GM12878 (cell line): Measurements from ENCODE around the gene ATXN1. TPM values are rescaled to one million over a fixed set of nuclear protein-coding genes. Genes with fewer than 3 reads are reported as not detected.

Experiments
- ATAC-seq: fragments of 200-7000 bp; cut with Tn5 transposase; 3 replicates; pipeline ENCODE4 v1.9.1; 2020; ENCODE audit warnings: mild to moderate bottlenecking, moderate library complexity
- BruUV-seq: library from RNA; stranded (reverse); fragments of 400-500 nt; replicated peaks from 2 replicates; lab custom pipeline; 2021; lab: Mats Ljungman, UMichigan
- CTCF ChIA-PET: fragments of 300-600 bp; sonication (Branson Sonifier 250); formaldehyde crosslinking; extraction: SDS; loops from one replicate; lab custom pipeline; 2021; ENCODE audit warnings: inconsistent platforms; lab: Yijun Ruan, JAX
- POLR2A ChIA-PET: fragments of 350-600 bp; formaldehyde crosslinking; extraction: SDS; loops from one replicate; lab custom pipeline; 2021; ENCODE audit warnings: inconsistent platforms; lab: Charles Lee
- RAD21 ChIA-PET: fragments of 300-600 bp; sonication (Branson Sonifier 250); formaldehyde crosslinking; loops from one replicate; lab custom pipeline; 2023; ENCODE audit warnings: antibody characterized with exemption; ENCODE audit not compliant: unreplicated experiment; lab: Charles Lee
- SMC1A ChIA-PET: fragments of 300-600 bp; sonication (Branson Sonifier 250); formaldehyde crosslinking; loops from one replicate; lab custom pipeline; 2023; ENCODE audit not compliant: unreplicated experiment, uncharacterized antibody; lab: Charles Lee
- DNase-seq: peaks from one replicate; pipeline ENCODE4 v3.0.0-alpha.2; 2011; ENCODE audit warnings: low read depth, low spot score
- FAIRE-seq: peaks from 3 replicates; lab custom pipeline; 2011; peaks lifted over from hg19 to GRCh38; lab: Jason Lieb, UNC
- H2AFZ ChIP-seq: 2 replicates; pipeline ENCODE4 v1.6.0; 2011; ENCODE audit warnings: low read depth, low read length, control low read depth; ENCODE audit not compliant: control insufficient read depth
- H3K27ac ChIP-seq: 2 replicates; pipeline ENCODE4 v1.5.1; 2011; ENCODE audit warnings: control low read depth; ENCODE audit not compliant: control insufficient read depth, insufficient read depth
- H3K27me3 ChIP-seq, 2 experiments: replicated peaks in 1 of 2; 2 replicates each; pipeline versions ENCODE4 v1.6.0 to v1.6.1; 2011; ENCODE audit warnings: low read length in 1 of 2; ENCODE audit not compliant: control insufficient read depth in 2 of 2, insufficient read depth in 2 of 2
- H3K36me3 ChIP-seq, 2 experiments: 2 replicates each; pipeline ENCODE4 v1.5.1; 2011; ENCODE audit warnings: low read length in 1 of 2; ENCODE audit not compliant: control insufficient read depth in 2 of 2, insufficient read depth in 2 of 2
- H3K4me1 ChIP-seq: 2 replicates; pipeline ENCODE4 v1.6.1; 2011; ENCODE audit warnings: mild to moderate bottlenecking, low read length, moderate library complexity, mixed read lengths; ENCODE audit not compliant: control insufficient read depth, insufficient read depth
- H3K4me2 ChIP-seq: 2 replicates; pipeline ENCODE4 v1.6.0; 2011; ENCODE audit warnings: control low read depth; ENCODE audit not compliant: control insufficient read depth, insufficient read depth
- H3K4me3 ChIP-seq: fragments of 200-600 bp; sonication (generic); 2 replicates; pipeline ENCODE4 v1.5.1; 2016
- H3K79me2 ChIP-seq: 2 replicates; pipeline ENCODE4 v1.6.0; 2011; ENCODE audit warnings: low read length; ENCODE audit not compliant: control insufficient read depth, insufficient read depth
- H3K9ac ChIP-seq: 2 replicates; pipeline ENCODE4 v1.8.0; 2011; ENCODE audit warnings: low read length, control low read depth, mixed read lengths; ENCODE audit not compliant: control insufficient read depth, insufficient read depth
- H3K9me3 ChIP-seq: replicated peaks from 3 replicates; pipeline ENCODE4 v1.5.1; 2011; ENCODE audit warnings: mild to moderate bottlenecking, low read length; ENCODE audit not compliant: control insufficient read depth, insufficient read depth
- H4K20me1 ChIP-seq: 2 replicates; pipeline ENCODE4 v1.6.0; 2011; ENCODE audit not compliant: control insufficient read depth, insufficient read depth
- FOXM1 ChIP-seq: IDR thresholded peaks from 2 replicates; pipeline ENCODE4 v1.6.1; 2012; ENCODE audit warnings: low read depth, mild to moderate bottlenecking, inconsistent platforms, low read length, moderate library complexity
- IKZF1 ChIP-seq: fragments of 450-650 bp; conservative IDR thresholded peaks from 2 replicates; pipeline ENCODE4 v1.6.1; 2017; ENCODE audit warnings: antibody characterized with exemption, mild to moderate bottlenecking
- MEF2A ChIP-seq: IDR thresholded peaks from 2 replicates; pipeline ENCODE4 v1.6.1; 2011; ENCODE audit warnings: low read depth, mild to moderate bottlenecking, low read length, moderate library complexity; ENCODE audit not compliant: insufficient read depth
- RUNX3 ChIP-seq: IDR thresholded peaks from 2 replicates; pipeline ENCODE4 v1.6.1; 2012; ENCODE audit warnings: low read length, inconsistent platforms
- SIX5 ChIP-seq: IDR thresholded peaks from 2 replicates; pipeline ENCODE4 v1.6.1; 2011; ENCODE audit warnings: mild to moderate bottlenecking, low read depth, low read length, moderate library complexity; ENCODE audit not compliant: severe bottlenecking
- ZNF384 ChIP-seq: IDR thresholded peaks from 2 replicates; pipeline ENCODE4 v1.6.1; 2012; ENCODE audit warnings: low read depth, mild to moderate bottlenecking, low read length, improper control_type of control experiment, borderline replicate concordance
- WGBS: methylation state at CpG from one replicate; pipeline ENCODE4 v1.1.6; 2016; ENCODE audit warnings: low lambda C conversion rate; ENCODE audit not compliant: insufficient replicate concordance, insufficient coverage; ENCODE audit errors: missing lambda C conversion rate; 5-methylcytosine and 5-hydroxymethylcytosine counted together
- in situ Hi-C: fragments of 300-500 bp; cut with MboI; formaldehyde crosslinking; loops from 9 replicates; pipeline ENCODE4 v1.14.3; 2018; ENCODE audit warnings: mixed read lengths
- intact Hi-C: fragments of 100-400 bp; cut with micrococcal nuclease; formaldehyde crosslinking; loops from one replicate; pipeline ENCODE4 v1.14.2; 2022; ENCODE audit not compliant: unreplicated experiment
- polyA plus RNA-seq, 11 experiments: library from polyadenylated mRNA; depleted of rRNA in 4 of 11; unstranded in 6 of 11; stranded (reverse) in 5 of 11; fragments of >200 nt; fragmentation: Nextera tagmentation in 4 of 11; fragmentation: Illumina TruSeq in 1 of 11; extraction: Ambion mirVana in 4 of 11; extraction: Trizol in 1 of 11; gene quantifications; 1 replicate in 1 of 11; 2 replicates in 10 of 11; pipeline versions ENCODE4 v1.2.1 to v1.2.3, GENCODE V29; 2011 to 2016; ENCODE audit warnings: inconsistent platforms in 2 of 11, missing spikeins in 2 of 11, low read depth in 1 of 11
- total RNA-seq, 4 experiments: library from RNA; depleted of rRNA in 3 of 4; stranded (reverse); fragments of >200 nt in 3 of 4; fragmentation: Illumina TruSeq in 1 of 4; extraction: Trizol in 1 of 4; gene quantifications; 2 replicates each; pipeline versions ENCODE4 v1.2.1 to v1.2.3, GENCODE V29; 2013 to 2021
- TF ChIP-seq, protein P1 (sequence below): fragments of 450-650 bp; IDR thresholded peaks from 2 replicates; pipeline ENCODE4 v1.6.1; 2016; ENCODE audit warnings: mild to moderate bottlenecking, moderate library complexity, borderline replicate concordance

Gene ATXN1
- total and polyA plus RNA-seq, 10 of the 15 experiments (the other 5 are each of a cell fraction or from before 2014, with no cell fraction given) = 12.2 to 51.2 (median 20.5) TPM

DNA sequence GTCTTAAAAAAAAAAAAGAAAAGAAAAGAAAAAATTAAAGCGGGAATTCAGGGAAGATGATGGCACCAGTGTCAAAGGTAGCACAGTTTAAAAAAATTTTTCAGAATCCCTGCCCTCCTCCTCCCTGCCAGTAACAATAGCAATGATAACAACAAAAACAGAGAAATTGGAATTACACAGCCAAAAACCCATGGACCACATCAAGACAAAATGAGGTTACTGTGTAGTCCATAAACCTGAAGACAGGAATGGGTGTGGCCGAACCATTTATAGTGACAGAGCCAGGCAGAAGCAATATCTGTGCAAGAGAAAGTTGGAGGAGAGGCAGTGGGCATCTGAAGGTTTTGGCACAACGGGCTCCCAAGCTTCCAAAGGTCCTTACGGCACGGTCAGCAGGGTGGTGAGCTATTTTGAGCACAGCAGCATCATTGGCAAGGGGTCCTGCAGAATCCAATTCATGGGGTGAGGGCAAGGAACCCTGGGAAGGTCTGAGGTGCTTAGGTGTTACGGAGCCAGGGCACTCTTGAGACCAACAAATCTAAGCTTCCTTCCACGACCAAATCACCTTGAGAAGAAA is 320.5 kb downstream of the ATXN1 start:
- peaks cover 35% of the 10 kb centered on the region for H3K4me1 ChIP-seq
- ChIA-PET CTCF (interaction anchor here (0.6 to 5.3 kb wide), 4 partner anchors 11 to 545 kb away, joined by 3 to 23 read pairs (median 4); no protein-coding TSS in a partner anchor), POLR2A (interaction anchor here (1.3 to 1.9 kb wide), 2 partner anchors 20 to 34 kb away, joined by 3 to 6 read pairs; no protein-coding TSS in a partner anchor), SMC1A (interaction anchor here (0.7 to 15.6 kb wide), 6 partner anchors 20 to 210 kb away, joined by 3 to 314 read pairs (median 4); no protein-coding TSS in a partner anchor), RAD21 (interaction anchor here (0.9 to 9.3 kb wide), 9 partner anchors 9 to 64 kb away, joined by 3 to 99 read pairs (median 10); no protein-coding TSS in a partner anchor)
- DNase-seq (no peak), FAIRE-seq (no peak), ATAC-seq (no peak)
- BruUV-seq = no TSS peak
- in situ Hi-C loops = no loop called here
- intact Hi-C loops = no loop called here
- H3K79me2 ChIP-seq = peaks cover 26% of the 10 kb centered on the region
- TF ChIP-seq SIX5 (no peak), RUNX3 (peak; percentile 37; the same call in 1 of the 2 replicates)
- WGBS = 99% methylated on average over 7 of the region's 7 CpGs
- no peaks in the 10 kb centered on the region for H4K20me1 ChIP-seq
- H3K4me2 ChIP-seq = no peak overlapping the region
- H3K27me3 ChIP-seq = no peaks in the 10 kb centered on the region
- H3K9ac ChIP-seq = no peak overlapping the region
- no peak overlapping the region for H3K4me3 ChIP-seq
- H3K27ac ChIP-seq = no peak overlapping the region
- no peak overlapping the region for H2AFZ ChIP-seq
- no peaks in the 10 kb centered on the region for H3K9me3 ChIP-seq
- H3K36me3 ChIP-seq = peaks cover 3 to 5% of the 10 kb centered on the region in 2 experiments; a peak in 3 of 4 replicates

DNA sequence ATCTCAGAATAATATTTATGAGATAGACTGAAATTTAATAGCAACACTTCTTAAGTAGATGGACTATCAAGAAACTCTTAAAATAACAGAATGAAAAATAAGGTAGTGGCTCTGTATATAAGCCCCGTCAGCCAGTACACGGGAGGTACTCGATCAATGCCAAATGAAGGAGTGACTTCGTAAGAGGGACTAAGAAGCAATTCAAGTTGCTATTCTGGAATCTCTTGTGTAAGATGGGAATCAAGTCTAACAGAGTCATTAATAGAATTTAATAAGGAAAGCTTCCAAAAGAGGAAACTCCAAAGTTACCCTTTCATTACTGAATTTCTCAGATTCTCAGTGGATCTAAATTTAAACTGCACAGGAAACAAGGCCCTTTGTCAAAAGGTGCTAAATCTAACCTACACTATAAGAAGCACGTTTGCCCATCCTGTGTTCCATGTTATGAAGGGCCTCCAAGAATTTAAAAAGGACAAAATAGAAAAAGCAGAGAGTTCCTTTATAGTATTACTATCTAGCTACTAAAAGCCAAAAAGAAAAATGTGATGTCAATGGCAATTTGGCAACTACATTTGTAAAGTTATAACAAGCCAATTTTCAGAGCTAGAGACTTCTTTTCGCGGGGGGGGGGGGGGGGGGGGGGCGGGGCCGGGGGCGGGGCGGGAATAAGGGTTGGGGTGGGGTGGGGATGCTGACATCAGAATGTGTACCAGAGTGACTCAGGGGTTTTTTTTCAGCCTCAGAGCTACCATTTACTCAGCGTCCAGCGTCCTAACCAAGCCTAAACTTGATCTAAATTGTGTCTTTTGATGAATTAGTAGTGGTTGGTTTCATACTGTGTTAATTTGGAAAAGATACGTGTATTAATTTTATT is 322.3 kb downstream of the ATXN1 start:
- Histone ChIP-seq H4K20me1 (no peaks in the 10 kb centered on the region), H3K4me2 (peak overlapping the region; percentile 62), H3K36me3 (peaks cover 3 to 8% of the 10 kb centered on the region in 2 experiments; a peak in 3 of 4 replicates), H3K27me3 (no peaks in the 10 kb centered on the region), H3K9me3 (no peaks in the 10 kb centered on the region; the same call in 2 of the 3 replicates), H3K27ac (peak overlapping the region; percentile 70), H3K4me3 (no peak overlapping the region), H3K9ac (0 out of 2 replicates have a peak overlapping the region, but pooled peaks have one; percentile 7), H3K79me2 (peaks cover 23% of the 10 kb centered on the region), H2AFZ (no peak overlapping the region), H3K4me1 (peaks cover 41% of the 10 kb centered on the region)
- intact Hi-C loops = loop anchor here (2.0 kb wide), 1 partner anchor 32 kb away; no protein-coding TSS in a partner anchor
- ChIA-PET RAD21 (interaction anchor here (0.8 to 9.3 kb wide), 20 partner anchors 10 to 73 kb away, joined by 3 to 99 read pairs (median 6); no protein-coding TSS in a partner anchor), SMC1A (interaction anchor here (0.7 to 15.6 kb wide), 23 partner anchors 10 to 324 kb away, joined by 3 to 314 read pairs (median 4); no protein-coding TSS in a partner anchor), CTCF (interaction anchor here (0.7 to 5.3 kb wide), 14 partner anchors 11 to 323 kb away, joined by 3 to 23 read pairs (median 5); no protein-coding TSS in a partner anchor), POLR2A (interaction anchor here (0.5 to 3.2 kb wide), 11 partner anchors 9 to 320 kb away, joined by 3 to 36 read pairs (median 4); no protein-coding TSS in a partner anchor)
- DNase-seq (peak; percentile 53), ATAC-seq (peak; percentile 78), FAIRE-seq (no peak)
- 71% methylated on average over 8 of the region's 14 CpGs for WGBS
- no TSS peak for BruUV-seq
- in situ Hi-C loops = no loop called here
- TF ChIP-seq IKZF1 (0 out of 2 replicates have a peak, but pooled peaks have one; percentile 17), MEF2A (0 out of 2 replicates have a peak, but pooled peaks have one; percentile 11), ZNF384 (0 out of 2 replicates have a peak, but pooled peaks have one; percentile 11), FOXM1 (no peak)
- TF ChIP-seq, protein P1, sequence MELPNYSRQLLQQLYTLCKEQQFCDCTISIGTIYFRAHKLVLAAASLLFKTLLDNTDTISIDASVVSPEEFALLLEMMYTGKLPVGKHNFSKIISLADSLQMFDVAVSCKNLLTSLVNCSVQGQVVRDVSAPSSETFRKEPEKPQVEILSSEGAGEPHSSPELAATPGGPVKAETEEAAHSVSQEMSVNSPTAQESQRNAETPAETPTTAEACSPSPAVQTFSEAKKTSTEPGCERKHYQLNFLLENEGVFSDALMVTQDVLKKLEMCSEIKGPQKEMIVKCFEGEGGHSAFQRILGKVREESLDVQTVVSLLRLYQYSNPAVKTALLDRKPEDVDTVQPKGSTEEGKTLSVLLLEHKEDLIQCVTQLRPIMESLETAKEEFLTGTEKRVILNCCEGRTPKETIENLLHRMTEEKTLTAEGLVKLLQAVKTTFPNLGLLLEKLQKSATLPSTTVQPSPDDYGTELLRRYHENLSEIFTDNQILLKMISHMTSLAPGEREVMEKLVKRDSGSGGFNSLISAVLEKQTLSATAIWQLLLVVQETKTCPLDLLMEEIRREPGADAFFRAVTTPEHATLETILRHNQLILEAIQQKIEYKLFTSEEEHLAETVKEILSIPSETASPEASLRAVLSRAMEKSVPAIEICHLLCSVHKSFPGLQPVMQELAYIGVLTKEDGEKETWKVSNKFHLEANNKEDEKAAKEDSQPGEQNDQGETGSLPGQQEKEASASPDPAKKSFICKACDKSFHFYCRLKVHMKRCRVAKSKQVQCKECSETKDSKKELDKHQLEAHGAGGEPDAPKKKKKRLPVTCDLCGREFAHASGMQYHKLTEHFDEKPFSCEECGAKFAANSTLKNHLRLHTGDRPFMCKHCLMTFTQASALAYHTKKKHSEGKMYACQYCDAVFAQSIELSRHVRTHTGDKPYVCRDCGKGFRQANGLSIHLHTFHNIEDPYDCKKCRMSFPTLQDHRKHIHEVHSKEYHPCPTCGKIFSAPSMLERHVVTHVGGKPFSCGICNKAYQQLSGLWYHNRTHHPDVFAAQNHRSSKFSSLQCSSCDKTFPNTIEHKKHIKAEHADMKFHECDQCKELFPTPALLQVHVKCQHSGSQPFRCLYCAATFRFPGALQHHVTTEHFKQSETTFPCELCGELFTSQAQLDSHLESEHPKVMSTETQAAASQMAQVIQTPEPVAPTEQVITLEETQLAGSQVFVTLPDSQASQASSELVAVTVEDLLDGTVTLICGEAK = peak; percentile 36; the same call in 1 of the 2 replicates
